Measurements from ENCODE around the gene C1orf210.

The C1orf210 gene

GRCh38 chr1:43299101-43299500 is 13.7 kb upstream of the C1orf210 start:
- DNase-seq (ENCODE audit: insufficient read length, low spot score) (no peak), FAIRE-seq (no peak)
- no peak for TF ChIP-seq TAF1 (IDR thresholded peaks at IDR 0.05; ENCODE audit: low read depth, low read length)
- TF ChIP-seq POLR2AphosphoS5 (IDR thresholded peaks at IDR 0.05; ENCODE audit: low read depth, low read length) = no peak
- TF ChIP-seq POU2F2 (IDR thresholded peaks at IDR 0.05; ENCODE audit: low read depth, low read length) = no peak
- no peak for TF ChIP-seq POLR2A (IDR thresholded peaks at IDR 0.05; ENCODE audit: low read depth, low read length)
- no peak for TF ChIP-seq PAX5 (IDR thresholded peaks at IDR 0.05; ENCODE audit: insufficient read depth, low read length, severe bottlenecking)
- TF ChIP-seq SPI1 (IDR thresholded peaks at IDR 0.05; ENCODE audit: low read depth, low read length) = no peak

- DNase-seq (ENCODE audit: insufficient read length, low spot score) (no peak), FAIRE-seq (no peak)
- no peak for TF ChIP-seq PAX5 (IDR thresholded peaks at IDR 0.05; ENCODE audit: insufficient read depth, low read length, severe bottlenecking)
- no peak for TF ChIP-seq POLR2A (IDR thresholded peaks at IDR 0.05; ENCODE audit: low read depth, low read length)
- no peak for TF ChIP-seq POU2F2 (IDR thresholded peaks at IDR 0.05; ENCODE audit: low read depth, low read length)
Observed at GRCh38 chr1:43298055-43298454, 12.7 kb upstream of the C1orf210 start.

- DNase-seq (ENCODE audit: insufficient read length, low spot score) (no peak), FAIRE-seq (no peak)
- TF ChIP-seq POLR2A (IDR thresholded peaks at IDR 0.05; ENCODE audit: low read depth, low read length) = no peak
- no peak for TF ChIP-seq POU2F2 (IDR thresholded peaks at IDR 0.05; ENCODE audit: low read depth, low read length)
- TF ChIP-seq PAX5 (IDR thresholded peaks at IDR 0.05; ENCODE audit: insufficient read depth, low read length, severe bottlenecking) = no peak
- no peak for TF ChIP-seq SPI1 (IDR thresholded peaks at IDR 0.05; ENCODE audit: low read depth, low read length)
- no peak for TF ChIP-seq TAF1 (IDR thresholded peaks at IDR 0.05; ENCODE audit: low read depth, low read length)
- no peak for TF ChIP-seq POLR2AphosphoS5 (IDR thresholded peaks at IDR 0.05; ENCODE audit: low read depth, low read length)
Observed at GRCh38 chr1:43296207-43296606, 10.8 kb upstream of the C1orf210 start.

GRCh38 chr1:43294761-43295160 is 9.4 kb upstream of the C1orf210 start:
- DNase-seq (ENCODE audit: insufficient read length, low spot score) (no peak), FAIRE-seq (no peak)
- TF ChIP-seq POLR2AphosphoS5 (IDR thresholded peaks at IDR 0.05; ENCODE audit: low read depth, low read length) = no peak
- TF ChIP-seq POLR2A (IDR thresholded peaks at IDR 0.05; ENCODE audit: low read depth, low read length) = no peak
- no peak for TF ChIP-seq SPI1 (IDR thresholded peaks at IDR 0.05; ENCODE audit: low read depth, low read length)
- no peak for TF ChIP-seq TAF1 (IDR thresholded peaks at IDR 0.05; ENCODE audit: low read depth, low read length)
- TF ChIP-seq PAX5 (IDR thresholded peaks at IDR 0.05; ENCODE audit: insufficient read depth, low read length, severe bottlenecking) = no peak
- TF ChIP-seq POU2F2 (IDR thresholded peaks at IDR 0.05; ENCODE audit: low read depth, low read length) = no peak

GRCh38 chr1:43293896-43294760 is 8.7 kb upstream of the C1orf210 start:
- DNase-seq (ENCODE audit: insufficient read length, low spot score) (no peak), FAIRE-seq (peak; percentile 9)
- TF ChIP-seq SPI1 (IDR thresholded peaks at IDR 0.05; ENCODE audit: low read depth, low read length) (no peak), POLR2AphosphoS5 (IDR thresholded peaks at IDR 0.05; ENCODE audit: low read depth, low read length) (no peak), TAF1 (IDR thresholded peaks at IDR 0.05; ENCODE audit: low read depth, low read length) (no peak), PAX5 (IDR thresholded peaks at IDR 0.05; ENCODE audit: insufficient read depth, low read length, severe bottlenecking) (no peak), POLR2A (IDR thresholded peaks at IDR 0.05; ENCODE audit: low read depth, low read length) (no peak), POU2F2 (IDR thresholded peaks at IDR 0.05; ENCODE audit: low read depth, low read length) (no peak)

- TF ChIP-seq SPI1 (IDR thresholded peaks at IDR 0.05; ENCODE audit: low read depth, low read length) (no peak), TAF1 (IDR thresholded peaks at IDR 0.05; ENCODE audit: low read depth, low read length) (no peak), POU2F2 (IDR thresholded peaks at IDR 0.05; ENCODE audit: low read depth, low read length) (no peak), PAX5 (IDR thresholded peaks at IDR 0.05; ENCODE audit: insufficient read depth, low read length, severe bottlenecking) (no peak), POLR2AphosphoS5 (IDR thresholded peaks at IDR 0.05; ENCODE audit: low read depth, low read length) (no peak), POLR2A (IDR thresholded peaks at IDR 0.05; ENCODE audit: low read depth, low read length) (no peak)
- no peak for FAIRE-seq
- DNase-seq (ENCODE audit: insufficient read length, low spot score) = no peak
Observed at GRCh38 chr1:43293176-43293575, 7.8 kb upstream of the C1orf210 start.

- TF ChIP-seq POLR2A (IDR thresholded peaks at IDR 0.05; ENCODE audit: low read depth, low read length) (no peak), SPI1 (IDR thresholded peaks at IDR 0.05; ENCODE audit: low read depth, low read length) (peak; percentile 26; the same call in 1 of the 2 replicates), PAX5 (IDR thresholded peaks at IDR 0.05; ENCODE audit: insufficient read depth, low read length, severe bottlenecking) (no peak), POU2F2 (IDR thresholded peaks at IDR 0.05; ENCODE audit: low read depth, low read length) (no peak), POLR2AphosphoS5 (IDR thresholded peaks at IDR 0.05; ENCODE audit: low read depth, low read length) (no peak)
- DNase-seq (ENCODE audit: insufficient read length, low spot score) (no peak), FAIRE-seq (no peak)
Observed at GRCh38 chr1:43292679-43293078, 7.3 kb upstream of the C1orf210 start.

GRCh38 chr1:43292216-43292615 is 6.8 kb upstream of the C1orf210 start:
- TF ChIP-seq SPI1 (IDR thresholded peaks at IDR 0.05; ENCODE audit: low read depth, low read length) (no peak), PAX5 (IDR thresholded peaks at IDR 0.05; ENCODE audit: insufficient read depth, low read length, severe bottlenecking) (no peak), POLR2A (IDR thresholded peaks at IDR 0.05; ENCODE audit: low read depth, low read length) (no peak), TAF1 (IDR thresholded peaks at IDR 0.05; ENCODE audit: low read depth, low read length) (no peak), POU2F2 (IDR thresholded peaks at IDR 0.05; ENCODE audit: low read depth, low read length) (no peak), POLR2AphosphoS5 (IDR thresholded peaks at IDR 0.05; ENCODE audit: low read depth, low read length) (no peak)
- FAIRE-seq (no peak), DNase-seq (ENCODE audit: insufficient read length, low spot score) (no peak)

GRCh38 chr1:43288785-43289706 is 3.7 kb upstream of the C1orf210 start:
- DNase-seq (ENCODE audit: insufficient read length, low spot score) (no peak), FAIRE-seq (no peak)
- TF ChIP-seq POU2F2 (IDR thresholded peaks at IDR 0.05; ENCODE audit: low read depth, low read length) = no peak

Data from GM12891 (cell line).